Measurements from ENCODE around the gene ARID5A.

GRCh38 chr2:96556441-96557330 is 20.1 kb downstream of the ARID5A start:
- TF ChIP-seq EZH2 (IDR thresholded peaks at IDR 0.05; ENCODE audit: borderline replicate concordance, low read depth, low read length, poor library complexity, severe bottlenecking) = no peak
- TF ChIP-seq, protein P1, sequence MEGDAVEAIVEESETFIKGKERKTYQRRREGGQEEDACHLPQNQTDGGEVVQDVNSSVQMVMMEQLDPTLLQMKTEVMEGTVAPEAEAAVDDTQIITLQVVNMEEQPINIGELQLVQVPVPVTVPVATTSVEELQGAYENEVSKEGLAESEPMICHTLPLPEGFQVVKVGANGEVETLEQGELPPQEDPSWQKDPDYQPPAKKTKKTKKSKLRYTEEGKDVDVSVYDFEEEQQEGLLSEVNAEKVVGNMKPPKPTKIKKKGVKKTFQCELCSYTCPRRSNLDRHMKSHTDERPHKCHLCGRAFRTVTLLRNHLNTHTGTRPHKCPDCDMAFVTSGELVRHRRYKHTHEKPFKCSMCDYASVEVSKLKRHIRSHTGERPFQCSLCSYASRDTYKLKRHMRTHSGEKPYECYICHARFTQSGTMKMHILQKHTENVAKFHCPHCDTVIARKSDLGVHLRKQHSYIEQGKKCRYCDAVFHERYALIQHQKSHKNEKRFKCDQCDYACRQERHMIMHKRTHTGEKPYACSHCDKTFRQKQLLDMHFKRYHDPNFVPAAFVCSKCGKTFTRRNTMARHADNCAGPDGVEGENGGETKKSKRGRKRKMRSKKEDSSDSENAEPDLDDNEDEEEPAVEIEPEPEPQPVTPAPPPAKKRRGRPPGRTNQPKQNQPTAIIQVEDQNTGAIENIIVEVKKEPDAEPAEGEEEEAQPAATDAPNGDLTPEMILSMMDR (conservative IDR thresholded peaks at IDR 0.05; ENCODE audit: low read depth, low read length) = no peak
